CD4-positive, alpha-beta T cell treated with Interleukin-17A for 1 hour (primary cell): Measurements from ENCODE around the gene DIRAS1.
"Not testable (repeated sequence)": the region's sequence is repeated elsewhere in the genome, so short reads cannot be mapped to it uniquely, and the experiment has no call there.

Source experiments
- DNase-seq: peaks from one replicate; pipeline ENCODE4 v3.0.0-alpha.2; 2020

The DIRAS1 gene

DNA sequence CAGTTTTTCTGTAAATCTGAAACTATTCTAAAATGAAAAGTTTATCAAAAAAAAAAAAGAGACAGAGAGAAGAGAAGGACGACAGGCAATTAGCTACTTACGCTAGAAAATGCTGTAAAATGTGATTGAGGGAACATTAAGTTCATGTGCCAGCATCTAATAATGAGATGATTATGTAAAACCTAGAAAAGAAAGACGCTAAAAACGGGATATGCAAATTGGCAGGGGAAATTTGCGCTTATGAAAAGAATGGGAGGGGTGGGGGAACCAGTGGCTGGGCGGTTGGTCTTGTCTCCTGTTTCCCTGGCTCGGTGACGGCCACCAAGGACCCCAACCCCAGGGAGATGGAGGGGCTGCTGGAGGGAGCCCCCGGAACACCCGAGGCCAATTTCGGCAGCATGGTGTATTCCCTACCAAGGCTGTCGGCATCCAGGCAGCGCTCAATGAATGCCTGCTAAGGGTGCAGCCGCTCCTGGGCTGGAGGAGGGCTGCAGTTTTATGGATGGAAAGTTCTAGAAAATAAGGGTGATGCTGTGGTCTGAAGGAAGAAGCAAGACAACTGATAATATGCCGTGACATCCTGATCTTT, 52.9 kb downstream of the DIRAS1 start:
- DNase-seq: no peak

DNA sequence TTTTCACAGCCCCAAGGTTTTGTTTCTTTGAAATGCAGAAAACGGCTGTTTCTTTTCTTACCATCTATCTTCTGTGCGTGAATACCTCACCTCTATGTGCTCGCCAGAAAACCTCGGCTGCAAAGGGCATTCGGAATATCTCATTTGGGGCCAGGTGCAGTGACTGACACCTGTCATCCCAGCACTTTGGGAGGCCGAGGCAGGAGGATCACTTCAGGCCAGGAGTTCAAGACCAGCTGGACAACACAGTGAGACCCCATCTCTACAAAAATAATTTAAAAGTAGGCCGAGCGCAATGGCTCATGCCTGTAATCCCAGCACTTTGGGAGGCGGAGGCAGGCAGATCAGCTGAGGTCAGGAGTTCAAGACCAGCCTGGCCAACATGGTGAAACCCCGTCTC, 53.8 kb downstream of the DIRAS1 start:
- not testable (repeated sequence) for DNase-seq

DNA sequence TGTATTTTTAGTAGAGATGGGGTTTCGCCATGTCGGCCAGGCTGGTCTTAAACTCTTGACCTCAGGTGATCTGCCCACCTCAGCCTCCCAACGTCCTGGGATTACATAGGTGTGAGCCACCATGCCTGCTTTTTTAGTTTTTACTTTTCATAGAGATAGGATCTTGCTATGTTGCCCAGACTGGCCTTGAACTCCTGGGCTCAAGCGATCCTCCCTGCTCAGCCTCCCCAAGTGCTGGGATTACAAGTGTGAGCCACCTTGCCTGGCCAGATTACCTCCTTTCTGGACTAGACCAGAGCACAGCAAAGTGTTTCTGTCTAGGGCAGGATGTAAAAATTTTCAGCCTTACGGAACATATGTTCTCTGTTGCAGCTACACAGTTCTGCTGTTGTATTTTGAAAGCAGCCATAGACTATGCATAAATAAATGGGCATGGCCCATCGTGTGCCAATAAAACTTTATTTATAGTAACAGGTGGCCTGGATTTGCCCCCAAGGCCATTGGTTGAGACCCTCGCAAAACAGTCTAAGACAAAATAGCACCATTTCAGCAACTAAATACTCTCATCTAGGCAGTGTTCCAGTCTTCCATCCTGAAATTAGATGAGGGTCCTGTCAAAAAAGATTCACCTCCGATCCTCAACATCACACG, 54.7 kb downstream of the DIRAS1 start:
- DNase-seq: no peak

DNA sequence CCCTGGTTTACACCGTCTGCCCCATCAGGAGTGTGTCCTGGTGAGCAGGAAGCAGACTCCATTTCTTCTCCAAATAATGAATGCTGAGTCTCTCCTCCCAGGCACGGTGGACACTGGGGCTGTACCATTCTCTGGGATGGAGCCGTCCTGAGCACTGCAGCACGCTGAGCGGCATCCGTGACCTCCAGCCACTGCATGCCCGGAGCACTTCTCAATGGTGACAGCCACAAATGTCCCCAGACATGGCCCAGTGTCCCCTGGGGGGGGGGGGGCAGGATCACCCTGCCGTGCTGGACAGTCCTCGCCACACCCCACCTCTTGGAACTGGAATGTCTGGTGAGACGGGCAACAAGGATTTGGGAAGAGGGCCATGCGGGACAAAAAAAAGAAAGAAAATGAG, 56.1 kb downstream of the DIRAS1 start:
- DNase-seq: no peak
